ENCODE results near the gene ZNF480.
"Not testable (repeated sequence)": the region's sequence is repeated elsewhere in the genome, so short reads cannot be mapped to it uniquely, and the experiment has no call there.

ZNF480 gene

DNA sequence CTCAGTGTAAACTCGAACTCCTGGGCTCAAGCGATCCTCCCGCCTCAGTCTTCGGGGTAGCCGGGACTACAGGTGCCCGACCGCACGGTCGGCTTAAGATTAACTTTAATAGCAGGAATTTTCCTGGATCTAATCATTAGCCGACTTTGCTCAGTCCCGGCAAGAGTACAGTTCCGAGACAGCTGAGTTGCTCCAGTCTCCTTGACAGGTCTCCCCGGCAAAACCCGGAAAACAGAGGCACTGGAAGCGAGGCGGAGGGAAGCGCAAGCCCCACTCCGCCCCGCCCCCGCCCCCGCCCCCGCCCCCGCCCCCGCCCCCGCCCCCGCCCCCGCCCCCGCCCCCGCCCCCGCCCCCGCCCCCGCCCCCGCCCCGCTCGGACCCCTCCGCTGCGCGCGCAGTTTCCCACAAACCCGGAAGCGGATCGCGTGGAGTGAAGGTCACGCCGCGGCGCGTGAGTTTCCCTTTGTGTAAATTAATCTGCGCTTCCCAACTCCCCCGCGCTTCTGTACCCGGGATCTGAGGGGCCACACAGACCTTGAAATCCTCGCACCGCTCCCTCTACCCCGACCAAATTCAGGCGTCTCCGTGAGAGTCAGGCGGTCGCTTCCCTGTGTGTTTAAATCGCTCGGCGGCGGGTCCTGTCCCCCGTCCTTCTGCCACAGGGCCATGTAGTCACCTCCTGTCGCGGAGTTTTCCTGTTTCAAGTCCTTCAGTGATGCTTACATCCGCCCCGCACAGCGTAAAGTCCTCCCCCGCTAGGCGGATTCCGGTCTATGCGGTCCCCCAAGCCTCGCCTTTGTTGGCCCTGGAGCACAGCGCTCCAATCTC is at the start of gene ZNF480:
Gene ZNF480, plus strand, starts transcription at position 397 of the 828 bp plus-strand sequence. CDS start 3,244 bp downstream, outside the sequence.
- peak; percentile 76 for DNase-seq (ENCODE audit: low read depth)
- TF ChIP-seq CTCF (IDR thresholded peaks at IDR 0.05; ENCODE audit: insufficient read depth, low read depth, low read length, missing control alignments), result no peak
- H3K4me3 ChIP-seq (ENCODE audit: low read length), result peak within 1 kb of the TSS; percentile 83

GRCh38 chr19:52248241-52248640 is 48.7 kb upstream of the ZNF480 start:
- TF ChIP-seq CTCF (IDR thresholded peaks at IDR 0.05; ENCODE audit: insufficient read depth, low read depth, low read length, missing control alignments), result peak; percentile 40
- peak; percentile 62 for DNase-seq (ENCODE audit: low read depth)
- no peak overlapping the region for H3K4me3 ChIP-seq (ENCODE audit: low read length)

GRCh38 chr19:52258426-52258825 is 38.5 kb upstream of the ZNF480 start:
- H3K4me3 ChIP-seq (ENCODE audit: low read length), result no peak overlapping the region
- no peak for DNase-seq (ENCODE audit: low read depth)
- TF ChIP-seq CTCF (IDR thresholded peaks at IDR 0.05; ENCODE audit: insufficient read depth, low read depth, low read length, missing control alignments), result no peak

DNA sequence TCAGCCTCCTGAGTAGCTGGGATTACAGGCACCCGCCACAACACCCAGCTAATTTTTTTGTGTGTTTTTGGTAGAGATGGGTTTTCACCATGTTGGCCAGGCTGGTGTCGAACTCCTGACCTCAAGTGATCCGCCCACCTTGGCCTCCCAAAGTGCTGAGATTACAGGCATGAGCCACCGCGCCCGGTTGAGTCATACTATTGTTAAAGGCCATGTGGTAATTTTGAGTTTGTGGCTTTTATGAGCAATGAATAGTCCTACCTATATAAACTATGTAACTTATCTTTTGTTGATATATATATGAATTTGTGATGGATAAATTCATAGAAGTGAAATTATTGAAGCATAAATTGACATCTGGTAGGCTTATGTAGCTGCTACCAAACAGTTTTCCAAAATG is 31.4 kb upstream of the ZNF480 start:
- peak; percentile 57 for DNase-seq (ENCODE audit: low read depth)
- not testable (repeated sequence) for H3K4me3 ChIP-seq (ENCODE audit: low read length)

DNA sequence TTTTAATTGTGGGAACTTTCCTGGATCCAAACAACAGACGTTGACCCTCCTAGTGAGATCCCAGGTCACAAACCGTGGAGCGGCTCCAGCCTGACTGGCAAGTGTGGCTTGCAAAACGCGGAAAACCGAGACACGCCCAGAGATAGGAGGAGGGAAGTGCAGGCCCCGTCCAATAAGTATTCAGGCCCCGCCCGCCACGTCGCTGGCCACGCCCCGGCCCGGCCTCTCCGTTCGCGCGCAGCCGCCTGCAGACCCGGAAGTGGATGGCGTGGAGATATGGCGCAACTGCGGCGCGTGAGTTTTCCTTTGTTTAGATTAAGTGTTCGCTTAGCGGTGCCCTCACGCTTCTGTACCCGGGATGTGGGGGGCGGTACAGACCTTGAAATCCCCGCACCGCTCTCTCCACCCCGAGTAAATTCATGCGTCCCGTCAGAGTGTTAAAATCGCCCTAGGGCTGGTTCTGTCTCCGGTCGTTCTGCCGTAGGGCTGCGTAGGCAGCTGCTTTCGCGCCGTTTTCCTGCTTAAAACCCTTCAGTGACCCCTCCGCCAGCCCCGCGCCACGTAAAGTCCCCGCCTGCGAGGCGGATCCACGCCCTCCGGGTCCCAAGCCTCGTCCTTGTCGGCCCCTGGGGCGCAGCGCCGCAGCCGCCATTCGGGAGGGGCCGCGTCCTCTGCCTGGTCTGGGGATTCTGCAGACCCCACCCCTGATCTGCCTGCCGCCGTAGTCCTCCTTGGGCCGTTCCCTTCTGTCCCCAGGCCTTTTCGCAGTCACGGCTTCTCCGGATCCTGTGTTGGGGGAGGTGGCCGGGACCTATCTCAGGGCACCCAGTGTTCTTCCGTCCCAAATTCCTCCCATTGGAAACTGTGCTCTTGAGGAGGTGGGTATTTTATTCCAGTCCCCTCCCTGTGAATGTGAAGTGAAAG is 27.4 kb upstream of the ZNF480 start, which contains the start of gene ZNF766:
Gene ZNF766, plus strand, starts transcription at position 250 of the 924 bp plus-strand sequence. Its CDS starts 27 bp downstream, at position 277.
- H3K4me3 ChIP-seq (ENCODE audit: low read length), result peak within 1 kb of the TSS; percentile 99
- TF ChIP-seq CTCF (IDR thresholded peaks at IDR 0.05; ENCODE audit: insufficient read depth, low read depth, low read length, missing control alignments), result no peak

GRCh38 chr19:52270266-52270885 is 26.6 kb upstream of the ZNF480 start:
- TF ChIP-seq CTCF (IDR thresholded peaks at IDR 0.05; ENCODE audit: insufficient read depth, low read depth, low read length, missing control alignments), result no peak
- DNase-seq (ENCODE audit: low read depth), result peak; percentile 2
- H3K4me3 ChIP-seq (ENCODE audit: low read length), result peak overlapping the region; percentile 99

More for the DNA sequence above, 27.4 kb upstream of the ZNF480 start, which contains the start of gene ZNF766:
- peak; percentile 97 for DNase-seq (ENCODE audit: low read depth)

Data from epithelial cell of esophagus (primary cell).